Measurements from ENCODE around the gene TLR7. TPM values are rescaled to one million over a fixed set of nuclear protein-coding genes. Genes with fewer than 3 reads are reported as not detected.

TLR7 gene
- total RNA-seq, 4 donors from 2014 or later = 0.23 to 1.2 (median 0.62) TPM

DNA sequence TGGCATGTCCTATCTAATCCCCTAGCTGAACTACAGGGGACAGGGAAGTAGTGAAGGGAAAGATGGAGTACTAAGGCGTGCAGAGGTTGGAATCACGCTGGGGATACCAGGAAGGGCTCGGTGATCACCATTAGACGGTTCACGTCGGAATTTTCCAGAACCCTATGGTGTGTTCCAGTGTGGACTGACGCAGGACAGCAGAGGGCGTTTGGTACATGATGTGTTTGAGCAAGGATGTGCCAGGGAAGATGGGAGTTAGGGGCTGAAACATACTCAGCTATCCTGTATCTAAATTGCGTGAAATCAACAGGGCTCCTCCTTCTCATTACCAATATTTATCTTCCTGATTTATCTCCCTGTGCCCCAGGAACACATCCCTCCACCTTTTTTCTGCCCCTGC is 41.9 kb upstream of the TLR7 start:
- WGBS = 80% methylated on average over 9 of the region's 9 CpGs

DNA sequence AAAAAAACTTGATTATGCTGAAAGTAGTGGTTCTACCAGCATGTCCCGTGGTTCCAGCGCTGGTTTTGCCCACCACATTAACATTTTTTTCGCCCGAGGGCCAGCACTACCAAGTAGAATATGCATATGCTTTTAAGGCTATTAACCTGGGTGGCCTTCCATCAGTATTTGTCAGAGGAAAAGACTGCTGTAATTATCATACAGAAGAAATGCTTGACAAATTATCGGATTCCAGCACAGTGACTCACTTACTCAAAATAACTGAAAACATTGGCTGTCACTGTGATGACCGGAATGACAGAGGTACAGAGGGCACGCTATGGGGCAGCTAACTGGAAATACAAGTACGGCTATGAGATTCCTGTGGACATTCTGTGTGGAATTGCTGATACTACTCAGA is 41.1 kb upstream of the TLR7 start:
- Histone ChIP-seq H3K4me1 (no peaks in the 10 kb centered on the region), H3K27ac (replicated peaks in 1 of 4) (no peak overlapping the region), H3K4me3 (no peak overlapping the region), H3K9me3 (no peaks in the 10 kb centered on the region), H3K27me3 (no peaks in the 10 kb centered on the region), H3K36me3 (peaks cover 0 to 10% (median 0%) of the 10 kb centered on the region in 4 donors)
- DNase-seq (ENCODE audit: extremely low spot score) = no peak
- 92% methylated on average over 8 of the region's 8 CpGs for WGBS
- intact Hi-C loops (cut with DNase I) = no loop called here
- no peak for TF ChIP-seq POLR2AphosphoS5 (IDR thresholded peaks at IDR 0.05)
- no peak for TF ChIP-seq POLR2A (IDR thresholded peaks at IDR 0.05; ENCODE audit: low read depth)
- TF ChIP-seq EP300 (IDR thresholded peaks at IDR 0.05) = no peak
- TF ChIP-seq, protein P1, sequence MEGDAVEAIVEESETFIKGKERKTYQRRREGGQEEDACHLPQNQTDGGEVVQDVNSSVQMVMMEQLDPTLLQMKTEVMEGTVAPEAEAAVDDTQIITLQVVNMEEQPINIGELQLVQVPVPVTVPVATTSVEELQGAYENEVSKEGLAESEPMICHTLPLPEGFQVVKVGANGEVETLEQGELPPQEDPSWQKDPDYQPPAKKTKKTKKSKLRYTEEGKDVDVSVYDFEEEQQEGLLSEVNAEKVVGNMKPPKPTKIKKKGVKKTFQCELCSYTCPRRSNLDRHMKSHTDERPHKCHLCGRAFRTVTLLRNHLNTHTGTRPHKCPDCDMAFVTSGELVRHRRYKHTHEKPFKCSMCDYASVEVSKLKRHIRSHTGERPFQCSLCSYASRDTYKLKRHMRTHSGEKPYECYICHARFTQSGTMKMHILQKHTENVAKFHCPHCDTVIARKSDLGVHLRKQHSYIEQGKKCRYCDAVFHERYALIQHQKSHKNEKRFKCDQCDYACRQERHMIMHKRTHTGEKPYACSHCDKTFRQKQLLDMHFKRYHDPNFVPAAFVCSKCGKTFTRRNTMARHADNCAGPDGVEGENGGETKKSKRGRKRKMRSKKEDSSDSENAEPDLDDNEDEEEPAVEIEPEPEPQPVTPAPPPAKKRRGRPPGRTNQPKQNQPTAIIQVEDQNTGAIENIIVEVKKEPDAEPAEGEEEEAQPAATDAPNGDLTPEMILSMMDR (IDR thresholded peaks at IDR 0.05) = no peak

More for the DNA sequence above, 41.9 kb upstream of the TLR7 start:
- TF ChIP-seq, protein P1 (IDR thresholded peaks at IDR 0.05) = no peak
- no peak for TF ChIP-seq POLR2AphosphoS5 (IDR thresholded peaks at IDR 0.05)
- DNase-seq (ENCODE audit: extremely low spot score) = no peak
- no peaks in the 10 kb centered on the region for H3K27me3 ChIP-seq
- H3K4me3 ChIP-seq = no peak overlapping the region
- no peaks in the 10 kb centered on the region for H3K9me3 ChIP-seq
- intact Hi-C loops (cut with DNase I) = no loop called here
- no peak overlapping the region for H3K27ac ChIP-seq (replicated peaks in 1 of 4)
- peaks cover 0 to 10% (median 0%) of the 10 kb centered on the region in 4 donors for H3K36me3 ChIP-seq
- no peaks in the 10 kb centered on the region for H3K4me1 ChIP-seq

DNA sequence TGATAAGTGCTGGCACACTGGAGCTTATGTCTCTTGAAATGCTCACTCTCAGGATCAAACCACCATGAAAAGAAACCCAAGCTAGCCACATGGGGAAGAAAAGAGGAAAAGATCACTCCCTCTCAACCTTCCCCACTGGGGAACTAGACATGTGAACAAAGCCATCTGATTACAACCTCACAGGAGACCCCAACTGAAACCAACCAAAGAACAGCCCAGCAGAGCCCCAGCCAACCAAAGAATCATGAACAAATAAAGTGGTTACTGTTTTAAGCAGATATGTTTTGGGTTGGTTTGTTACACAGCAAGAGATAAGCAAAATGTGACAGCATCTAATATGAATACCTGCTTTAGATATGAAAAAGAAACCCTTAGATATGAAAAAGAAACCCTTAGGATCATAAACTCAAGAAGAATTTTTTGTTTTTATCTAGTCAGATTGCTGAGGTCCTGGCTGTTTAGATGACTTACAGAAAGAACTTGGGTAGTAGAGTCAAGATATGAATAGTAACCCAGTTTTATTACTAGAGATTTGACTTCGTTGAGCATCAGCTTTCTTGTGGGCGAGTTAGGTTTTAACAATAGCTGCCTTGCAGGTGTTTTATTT is 23.7 kb upstream of the TLR7 start:
- Histone ChIP-seq H3K4me3 (no peak overlapping the region), H3K27me3 (peaks cover 0 to 3% (median 0%) of the 10 kb centered on the region in 4 donors), H3K27ac (replicated peaks in 1 of 4) (no peak overlapping the region), H3K9me3 (no peaks in the 10 kb centered on the region), H3K4me1 (peaks cover 0 to 3% (median 0%) of the 10 kb centered on the region in 4 donors), H3K36me3 (no peaks in the 10 kb centered on the region)
- no peak for DNase-seq (ENCODE audit: extremely low spot score)
- no peak for TF ChIP-seq POLR2A (IDR thresholded peaks at IDR 0.05; ENCODE audit: low read depth)
- TF ChIP-seq POLR2AphosphoS5 (IDR thresholded peaks at IDR 0.05) = no peak
- no peak for TF ChIP-seq EP300 (IDR thresholded peaks at IDR 0.05)
- intact Hi-C loops (cut with DNase I) = no loop called here
- WGBS = 57% methylated on average over 2 of the region's 2 CpGs

DNA sequence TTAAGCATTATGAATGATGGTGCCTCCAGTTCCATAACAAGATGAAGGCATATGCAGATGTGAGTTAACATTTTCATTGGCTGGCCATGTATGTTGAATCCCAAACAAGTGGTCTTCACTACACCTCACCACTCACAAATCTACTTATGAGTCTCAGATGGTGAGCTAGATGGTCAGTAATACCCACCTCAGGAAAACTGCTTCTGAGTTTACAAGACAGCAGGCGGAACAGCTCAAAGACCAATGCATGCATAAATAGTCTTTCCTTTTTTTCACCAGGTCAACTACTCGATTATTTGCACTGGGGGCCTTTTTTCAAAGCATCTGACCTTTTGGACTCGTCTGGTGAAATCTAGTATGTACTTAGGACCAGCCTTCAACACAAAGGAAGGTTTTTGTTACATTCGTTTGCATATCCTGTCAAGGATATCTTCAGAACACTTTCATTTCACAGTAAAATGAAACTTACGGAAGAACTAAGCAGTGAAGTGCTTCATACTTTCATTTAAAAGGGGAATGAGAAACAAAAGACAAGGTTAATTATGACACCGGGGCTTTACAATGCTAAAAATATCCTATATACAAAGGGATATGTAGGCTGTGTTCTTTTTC is 23.1 kb upstream of the TLR7 start:
- Histone ChIP-seq H3K9me3 (no peaks in the 10 kb centered on the region), H3K27me3 (peaks cover 0 to 3% (median 0%) of the 10 kb centered on the region in 4 donors)
- intact Hi-C loops (cut with DNase I) = no loop called here

DNA sequence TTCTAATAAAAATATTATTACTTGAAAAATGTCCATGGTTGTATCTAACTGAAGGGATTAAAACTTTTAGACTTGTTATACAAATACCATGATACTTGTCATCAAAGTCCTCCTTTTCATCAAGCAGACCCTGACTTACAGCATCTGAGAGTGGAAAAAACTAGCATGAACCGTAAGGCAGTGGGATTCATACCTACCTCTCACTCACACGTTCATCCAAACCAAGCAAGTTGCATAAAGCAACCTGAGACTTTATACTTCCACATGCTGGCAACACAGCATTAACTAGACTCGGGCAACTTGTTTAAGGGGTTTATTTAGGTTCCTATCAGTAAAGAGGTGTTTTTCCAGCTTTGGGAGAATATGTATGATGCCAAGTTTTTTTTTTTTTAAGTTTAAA is 22.6 kb upstream of the TLR7 start:
- no peaks in the 10 kb centered on the region for H3K36me3 ChIP-seq
- peak overlapping the region in 1 of 4 donors; percentile 44 for H3K27ac ChIP-seq (replicated peaks in 1 of 4)
- TF ChIP-seq POLR2A (IDR thresholded peaks at IDR 0.05; ENCODE audit: low read depth) (no peak), EP300 (IDR thresholded peaks at IDR 0.05) (no peak), POLR2AphosphoS5 (IDR thresholded peaks at IDR 0.05) (no peak)
- TF ChIP-seq, protein P1 (IDR thresholded peaks at IDR 0.05) = no peak
- H3K4me3 ChIP-seq = peak overlapping the region in 1 of 4 donors; percentile 13
- no peaks in the 10 kb centered on the region for H3K9me3 ChIP-seq
- H3K4me1 ChIP-seq = peaks cover 0 to 3% (median 0%) of the 10 kb centered on the region in 4 donors
- WGBS = 37% methylated on average over 3 of the region's 3 CpGs
- DNase-seq (ENCODE audit: extremely low spot score) = no peak
- H3K27me3 ChIP-seq = peaks cover 0 to 2% (median 0%) of the 10 kb centered on the region in 4 donors
- intact Hi-C loops (cut with DNase I) = no loop called here

More for the DNA sequence above, 23.1 kb upstream of the TLR7 start:
- peak overlapping the region in 1 of 4 donors; percentile 13 for H3K4me3 ChIP-seq
- WGBS = 32% methylated on average over 6 of the region's 6 CpGs
- TF ChIP-seq EP300 (IDR thresholded peaks at IDR 0.05) (no peak), POLR2AphosphoS5 (IDR thresholded peaks at IDR 0.05) (no peak), POLR2A (IDR thresholded peaks at IDR 0.05; ENCODE audit: low read depth) (no peak)
- H3K4me1 ChIP-seq = peaks cover 0 to 3% (median 0%) of the 10 kb centered on the region in 4 donors
- peak overlapping the region in 1 of 4 donors; percentile 44 for H3K27ac ChIP-seq (replicated peaks in 1 of 4)
- no peaks in the 10 kb centered on the region for H3K36me3 ChIP-seq
- DNase-seq (ENCODE audit: extremely low spot score) = no peak
